Mesangial cell (primary cell): Measurements from ENCODE around the gene SMIM44. TPM values are rescaled to one million over a fixed set of nuclear protein-coding genes. Genes with fewer than 3 reads are reported as not detected.

Experiments used
- total RNA-seq: library from RNA; depleted of rRNA; stranded (reverse); fragments of >200 nt; gene quantifications from 2 replicates; pipeline ENCODE4 v1.2.3, GENCODE V29; 2015

Gene SMIM44
- total RNA-seq: not detected in 2 replicates

DNA sequence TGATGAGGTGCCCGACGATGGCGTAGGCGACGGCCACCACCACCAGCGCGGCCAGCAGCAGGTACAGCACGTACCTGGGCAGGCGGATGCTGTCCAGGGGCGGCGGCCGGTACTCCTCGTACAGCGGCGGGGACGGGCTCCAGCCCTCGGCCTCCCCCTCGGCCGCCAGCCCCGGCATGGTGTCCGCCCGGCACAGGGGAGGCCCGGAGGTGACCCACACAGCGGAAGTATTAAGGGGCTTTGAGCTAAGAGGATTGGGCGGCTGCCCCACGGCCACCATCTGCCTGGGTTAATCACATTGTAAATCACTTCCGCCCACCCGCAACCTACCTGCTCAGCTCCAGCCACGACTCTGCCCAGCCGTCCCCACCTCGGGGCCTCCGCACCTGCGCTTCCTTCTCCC is at the start of gene SMIM44:
TSS of gene SMIM44 (minus strand) at position 216 of the 403 bp plus-strand sequence. CDS start at position 178, 38 bp downstream.

DNA sequence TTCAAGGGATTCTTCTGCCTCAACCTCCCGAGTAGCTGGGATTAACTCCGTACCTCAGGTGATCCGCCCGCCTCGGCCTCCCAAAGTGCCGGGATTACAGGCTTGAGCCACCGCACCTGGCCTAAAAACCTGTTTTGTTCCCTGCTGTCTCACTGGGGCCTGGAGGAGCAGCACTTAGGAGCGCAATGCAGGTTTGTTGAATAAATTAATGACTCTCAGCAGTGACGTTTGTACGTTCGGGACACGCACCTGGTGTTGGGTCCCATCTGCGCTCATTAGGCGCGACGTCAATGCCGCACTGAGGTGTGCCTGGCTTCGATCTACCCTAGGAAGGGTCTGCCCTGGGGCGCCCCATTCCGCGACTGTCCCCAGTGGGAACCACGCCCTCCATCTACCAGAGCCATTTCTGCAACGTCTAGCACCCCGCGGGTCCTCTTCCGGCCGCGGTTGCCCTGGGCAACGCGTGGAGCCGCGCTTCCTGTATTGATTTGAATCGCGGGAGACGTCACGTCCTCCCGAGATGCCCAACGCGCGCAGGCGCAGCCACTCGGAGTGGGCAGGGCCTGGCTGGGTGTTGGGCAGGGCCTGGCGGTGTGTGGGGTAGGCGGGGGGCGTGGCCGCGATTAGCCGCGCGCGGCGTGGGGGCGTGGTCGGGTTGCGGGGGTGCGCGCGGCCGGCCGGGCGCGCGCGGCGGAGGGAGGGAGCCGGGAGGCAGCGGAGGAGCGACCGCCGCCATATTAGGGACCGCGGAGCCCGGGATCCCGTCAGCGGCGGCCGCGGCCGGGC is 22.6 kb upstream of the SMIM44 start, which contains the start of gene FZR1:
TSS of gene FZR1 (plus strand) at position 714 of the 786 bp plus-strand sequence. CDS start 16,679 bp downstream, outside the sequence.

DNA sequence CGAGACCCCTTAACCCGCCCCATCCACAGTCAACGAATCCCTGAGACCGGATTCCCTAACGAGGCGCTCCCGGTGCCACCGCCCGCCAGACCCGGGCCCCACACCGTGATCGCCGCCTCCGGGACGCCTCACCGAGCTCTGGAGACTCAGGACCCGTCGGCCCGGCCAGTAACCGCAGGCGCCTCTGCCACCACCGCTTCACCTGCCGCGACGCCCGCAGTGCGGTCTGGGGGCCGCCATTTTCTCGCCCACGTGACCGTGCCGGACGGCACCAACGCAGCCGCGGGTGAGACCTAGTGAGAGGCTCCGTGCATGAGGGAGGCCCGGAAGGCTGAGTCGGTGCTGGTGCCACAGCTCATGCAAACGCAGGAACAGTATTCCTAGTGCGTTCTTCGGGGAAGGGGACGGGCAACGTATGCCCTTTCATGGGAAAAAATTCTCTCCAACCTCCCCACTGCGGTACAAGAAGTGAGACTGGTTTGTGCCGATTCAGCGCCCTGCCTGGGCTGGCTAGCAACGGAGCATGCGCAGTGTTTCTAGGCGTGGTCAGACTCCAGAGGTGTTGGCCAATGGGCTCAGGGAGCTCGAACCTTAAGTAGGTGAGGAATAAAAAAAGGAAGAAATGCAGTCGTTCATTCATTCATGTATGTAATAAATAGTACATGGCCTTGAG is 17.3 kb upstream of the SMIM44 start, which contains the start of gene DOHH:
TSS of gene DOHH (minus strand) at position 246 of the 673 bp plus-strand sequence. CDS start 3,860 bp downstream, outside the sequence.

DNA sequence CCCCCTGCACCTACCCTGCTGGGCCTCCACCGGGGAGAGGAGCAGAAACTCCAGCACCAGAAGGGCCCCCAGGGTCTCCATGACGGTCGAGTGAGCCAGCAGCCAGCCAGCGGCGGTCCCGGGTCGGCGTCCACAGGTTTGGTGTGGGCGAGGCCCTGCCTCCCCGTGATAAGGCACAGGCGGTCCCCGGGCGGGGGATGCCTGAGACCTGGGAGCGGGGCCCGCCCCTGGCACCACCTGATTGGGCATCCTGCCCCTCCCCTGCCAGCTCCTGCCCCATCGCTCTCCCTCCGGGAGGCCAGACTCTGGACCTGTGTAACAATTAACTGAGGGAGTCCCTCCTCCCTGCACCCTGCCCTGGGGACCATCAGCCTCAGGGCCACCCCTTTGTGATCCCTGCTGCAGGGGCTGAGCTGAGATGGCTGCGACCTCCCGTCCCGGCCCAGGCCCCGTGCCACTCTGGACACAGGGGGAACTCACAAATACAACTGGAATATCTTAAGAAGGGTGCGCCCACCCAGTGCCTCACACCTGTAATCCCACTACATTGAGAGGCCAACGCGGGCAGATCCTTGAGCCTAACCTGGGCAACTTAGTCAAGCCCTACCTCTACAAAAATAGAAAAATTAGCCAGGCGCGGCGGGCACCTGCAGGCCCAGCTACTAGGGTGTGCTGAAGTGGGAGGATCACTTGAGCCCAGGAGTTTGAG is 2.7 kb downstream of the SMIM44 start, which contains the start of gene SMIM24:
TSS of gene SMIM24 (minus strand) at position 143 of the 709 bp plus-strand sequence. CDS start at position 81, 62 bp downstream.

Other genes with a start within 250 kb of the SMIM44 start
- 46.8 and 52.0 TPM in 2 replicates for gene NFIC, start 116.9 kb downstream of the SMIM44 start, total RNA-seq
- 3.2 TPM in 1 of 2 replicates, not detected in the other for gene SMIM24, start 2.9 kb downstream of the SMIM44 start, total RNA-seq
- gene DOHH, start 17.2 kb upstream of the SMIM44 start, total RNA-seq: 19.5 and 32.6 TPM in 2 replicates
- 38.2 and 76.3 TPM in 2 replicates for gene FZR1, start 22.9 kb upstream of the SMIM44 start, total RNA-seq
- not detected in 2 replicates for gene TEKTIP1, start 55.7 kb upstream of the SMIM44 start, total RNA-seq
- 287 and 301 TPM in 2 replicates for gene MFSD12, start 74.1 kb upstream of the SMIM44 start, total RNA-seq
- gene HMG20B, start 89.5 kb upstream of the SMIM44 start, total RNA-seq: 131 and 145 TPM in 2 replicates
- gene GIPC3, start 102.0 kb upstream of the SMIM44 start, total RNA-seq: 0.49 and 0.89 TPM in 2 replicates
- gene TBXA2R, start 123.4 kb upstream of the SMIM44 start, total RNA-seq: 2.8 and 2.9 TPM in 2 replicates
- gene CACTIN, start 143.3 kb upstream of the SMIM44 start, total RNA-seq: 34.7 and 35.1 TPM in 2 replicates
- 43.7 and 67.4 TPM in 2 replicates for gene PIP5K1C, start 217.0 kb upstream of the SMIM44 start, total RNA-seq
- 2.5 TPM in 1 of 2 replicates, not detected in the other for gene TJP3, start 224.9 kb upstream of the SMIM44 start, total RNA-seq